ENCODE results near the gene FSTL5.

DNA sequence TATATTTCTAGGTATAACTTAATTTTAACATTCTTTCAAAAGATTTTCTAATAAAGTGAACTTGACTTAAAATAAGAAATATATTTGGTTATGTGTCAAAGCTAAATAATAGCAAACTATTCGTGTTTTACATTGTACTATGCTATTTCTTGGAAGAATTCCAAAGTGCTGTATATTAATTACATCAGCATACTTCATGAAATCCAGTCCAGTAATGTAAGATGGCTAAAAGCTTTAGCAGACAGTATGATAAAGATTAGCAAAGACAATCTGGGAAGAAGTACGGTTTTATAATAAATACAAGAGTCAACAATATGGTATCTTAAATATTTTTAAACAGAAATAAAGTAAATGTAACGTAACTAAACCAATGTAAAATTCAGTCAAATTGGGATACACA, 125.7 kb downstream of the FSTL5 start:
- no peak for TF ChIP-seq MXI1 (IDR thresholded peaks at IDR 0.05; ENCODE audit: low read depth, low read length)
- TF ChIP-seq L3MBTL2 (IDR thresholded peaks at IDR 0.05), result no peak
- TF ChIP-seq, protein P1, sequence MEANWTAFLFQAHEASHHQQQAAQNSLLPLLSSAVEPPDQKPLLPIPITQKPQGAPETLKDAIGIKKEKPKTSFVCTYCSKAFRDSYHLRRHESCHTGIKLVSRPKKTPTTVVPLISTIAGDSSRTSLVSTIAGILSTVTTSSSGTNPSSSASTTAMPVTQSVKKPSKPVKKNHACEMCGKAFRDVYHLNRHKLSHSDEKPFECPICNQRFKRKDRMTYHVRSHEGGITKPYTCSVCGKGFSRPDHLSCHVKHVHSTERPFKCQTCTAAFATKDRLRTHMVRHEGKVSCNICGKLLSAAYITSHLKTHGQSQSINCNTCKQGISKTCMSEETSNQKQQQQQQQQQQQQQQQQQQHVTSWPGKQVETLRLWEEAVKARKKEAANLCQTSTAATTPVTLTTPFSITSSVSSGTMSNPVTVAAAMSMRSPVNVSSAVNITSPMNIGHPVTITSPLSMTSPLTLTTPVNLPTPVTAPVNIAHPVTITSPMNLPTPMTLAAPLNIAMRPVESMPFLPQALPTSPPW (CRISPR knock-in tag; IDR thresholded peaks at IDR 0.05), result no peak
- no peak for TF ChIP-seq ZFX (CRISPR knock-in tag; IDR thresholded peaks at IDR 0.05)
- TF ChIP-seq, protein P2, sequence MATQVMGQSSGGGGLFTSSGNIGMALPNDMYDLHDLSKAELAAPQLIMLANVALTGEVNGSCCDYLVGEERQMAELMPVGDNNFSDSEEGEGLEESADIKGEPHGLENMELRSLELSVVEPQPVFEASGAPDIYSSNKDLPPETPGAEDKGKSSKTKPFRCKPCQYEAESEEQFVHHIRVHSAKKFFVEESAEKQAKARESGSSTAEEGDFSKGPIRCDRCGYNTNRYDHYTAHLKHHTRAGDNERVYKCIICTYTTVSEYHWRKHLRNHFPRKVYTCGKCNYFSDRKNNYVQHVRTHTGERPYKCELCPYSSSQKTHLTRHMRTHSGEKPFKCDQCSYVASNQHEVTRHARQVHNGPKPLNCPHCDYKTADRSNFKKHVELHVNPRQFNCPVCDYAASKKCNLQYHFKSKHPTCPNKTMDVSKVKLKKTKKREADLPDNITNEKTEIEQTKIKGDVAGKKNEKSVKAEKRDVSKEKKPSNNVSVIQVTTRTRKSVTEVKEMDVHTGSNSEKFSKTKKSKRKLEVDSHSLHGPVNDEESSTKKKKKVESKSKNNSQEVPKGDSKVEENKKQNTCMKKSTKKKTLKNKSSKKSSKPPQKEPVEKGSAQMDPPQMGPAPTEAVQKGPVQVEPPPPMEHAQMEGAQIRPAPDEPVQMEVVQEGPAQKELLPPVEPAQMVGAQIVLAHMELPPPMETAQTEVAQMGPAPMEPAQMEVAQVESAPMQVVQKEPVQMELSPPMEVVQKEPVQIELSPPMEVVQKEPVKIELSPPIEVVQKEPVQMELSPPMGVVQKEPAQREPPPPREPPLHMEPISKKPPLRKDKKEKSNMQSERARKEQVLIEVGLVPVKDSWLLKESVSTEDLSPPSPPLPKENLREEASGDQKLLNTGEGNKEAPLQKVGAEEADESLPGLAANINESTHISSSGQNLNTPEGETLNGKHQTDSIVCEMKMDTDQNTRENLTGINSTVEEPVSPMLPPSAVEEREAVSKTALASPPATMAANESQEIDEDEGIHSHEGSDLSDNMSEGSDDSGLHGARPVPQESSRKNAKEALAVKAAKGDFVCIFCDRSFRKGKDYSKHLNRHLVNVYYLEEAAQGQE (IDR thresholded peaks at IDR 0.05; ENCODE audit: borderline replicate concordance), result no peak
- TF ChIP-seq, protein P2 (CRISPR knock-in tag; IDR thresholded peaks at IDR 0.05; ENCODE audit: low read depth), result no peak
- TF ChIP-seq ESRRA (IDR thresholded peaks at IDR 0.05; ENCODE audit: borderline replicate concordance, low read depth), result no peak
- TF ChIP-seq SRSF1 (IDR thresholded peaks at IDR 0.05; ENCODE audit: low read depth, low read length), result no peak
- no peak for TF ChIP-seq RBM17 (IDR thresholded peaks at IDR 0.05; ENCODE audit: borderline replicate concordance, low read depth, low read length)
